Thyroid gland (tissue), 4 donors: Measurements from ENCODE around the gene MYRFL. TPM values are rescaled to one million over a fixed set of nuclear protein-coding genes. Genes with fewer than 3 reads are reported as not detected.

ENCODE experiments used
- DNase-seq, 2 donors: peaks; one replicate each; pipeline ENCODE4 v3.0.0-alpha.2; 2019
- H3K27ac ChIP-seq, 3 donors: fragments of 200-600 bp; sonication (generic); 1 replicate in 2 of 3; 2 replicates in 1 of 3; pipeline ENCODE4 v1.5.1; 2016 to 2019; ENCODE audit warnings: mild to moderate bottlenecking in 1 of 3, moderate library complexity in 1 of 3
- H3K27me3 ChIP-seq: fragments of 200-600 bp; sonication (generic); one replicate; pipeline ENCODE4 v1.5.1; 2019
- H3K36me3 ChIP-seq, 2 donors: fragments of 200-600 bp; sonication (generic); one replicate each; pipeline ENCODE4 v1.5.1; 2016 to 2019
- H3K4me1 ChIP-seq, 2 donors: fragments of 200-600 bp; sonication (generic); one replicate each; pipeline ENCODE4 v1.5.1; 2017 to 2019
- H3K4me3 ChIP-seq, 3 donors: fragments of 200-600 bp; sonication (generic); replicated peaks in 1 of 3; 1 replicate in 2 of 3; 2 replicates in 1 of 3; pipeline ENCODE4 v1.5.1; 2016; ENCODE audit warnings: mild to moderate bottlenecking in 1 of 3
- H3K9me3 ChIP-seq: fragments of 200-600 bp; sonication (generic); one replicate; pipeline ENCODE4 v1.5.1; 2017
- POLR2A ChIP-seq, 2 donors: fragments of 450-650 bp; IDR thresholded peaks; one replicate each; pipeline ENCODE4 v1.6.1; 2017; ENCODE audit warnings: antibody characterized with exemption in 2 of 2, mild to moderate bottlenecking in 2 of 2, moderate library complexity in 1 of 2
- WGBS, 2 donors: methylation state at CpG; one replicate each; pipeline ENCODE4 v1.1.5; 2017; 5-methylcytosine and 5-hydroxymethylcytosine counted together
- intact Hi-C: fragments of 100-400 bp; cut with DNase I; formaldehyde crosslinking; loops from one replicate; pipeline ENCODE4 v1.15.1; 2023
- total RNA-seq, 4 donors: library from RNA; depleted of rRNA; stranded (reverse); fragments of >200 nt; gene quantifications; one replicate each; pipeline ENCODE4 v1.2.3, GENCODE V29; 2016
- TF ChIP-seq, protein P1 (sequence below), 6 experiments: fragments of 200-600 bp in 3 of 6; fragments of 450-650 bp in 3 of 6; sonication (generic) in 3 of 6; IDR thresholded peaks; one replicate each; pipeline ENCODE4 v1.5.1; 2016 to 2019; ENCODE audit warnings: antibody characterized with exemption in 6 of 6, mild to moderate bottlenecking in 2 of 6, inconsistent platforms in 1 of 6, moderate library complexity in 1 of 6

MYRFL gene
- total RNA-seq, 4 donors from 2014 or later = 0.40 TPM; not detected in 3

DNA sequence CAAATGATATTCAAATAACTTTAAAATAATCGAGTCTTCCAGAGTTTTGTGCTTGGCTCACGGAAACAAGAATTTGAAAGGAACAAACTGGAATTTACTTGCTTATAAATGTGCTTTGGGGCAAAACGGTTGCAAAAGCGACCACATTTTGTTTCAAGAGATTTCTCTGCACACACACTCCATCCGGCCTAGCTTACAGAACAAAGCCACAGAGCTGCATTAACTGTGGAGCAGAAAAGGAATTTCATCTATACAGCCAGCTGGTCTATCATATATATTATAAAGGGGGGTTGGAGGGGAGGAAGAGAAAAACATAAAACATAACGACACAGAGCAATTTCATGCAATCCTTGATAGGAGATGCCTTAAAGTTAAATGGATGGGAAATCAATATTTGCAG, 153.0 kb downstream of the MYRFL start:
- Histone ChIP-seq H3K36me3 (no peaks in the 10 kb centered on the region), H3K27ac (no peak overlapping the region), H3K4me1 (no peaks in the 10 kb centered on the region), H3K27me3 (no peaks in the 10 kb centered on the region), H3K9me3 (no peaks in the 10 kb centered on the region), H3K4me3 (no peak overlapping the region)
- intact Hi-C loops = no loop called here
- TF ChIP-seq, protein P1, sequence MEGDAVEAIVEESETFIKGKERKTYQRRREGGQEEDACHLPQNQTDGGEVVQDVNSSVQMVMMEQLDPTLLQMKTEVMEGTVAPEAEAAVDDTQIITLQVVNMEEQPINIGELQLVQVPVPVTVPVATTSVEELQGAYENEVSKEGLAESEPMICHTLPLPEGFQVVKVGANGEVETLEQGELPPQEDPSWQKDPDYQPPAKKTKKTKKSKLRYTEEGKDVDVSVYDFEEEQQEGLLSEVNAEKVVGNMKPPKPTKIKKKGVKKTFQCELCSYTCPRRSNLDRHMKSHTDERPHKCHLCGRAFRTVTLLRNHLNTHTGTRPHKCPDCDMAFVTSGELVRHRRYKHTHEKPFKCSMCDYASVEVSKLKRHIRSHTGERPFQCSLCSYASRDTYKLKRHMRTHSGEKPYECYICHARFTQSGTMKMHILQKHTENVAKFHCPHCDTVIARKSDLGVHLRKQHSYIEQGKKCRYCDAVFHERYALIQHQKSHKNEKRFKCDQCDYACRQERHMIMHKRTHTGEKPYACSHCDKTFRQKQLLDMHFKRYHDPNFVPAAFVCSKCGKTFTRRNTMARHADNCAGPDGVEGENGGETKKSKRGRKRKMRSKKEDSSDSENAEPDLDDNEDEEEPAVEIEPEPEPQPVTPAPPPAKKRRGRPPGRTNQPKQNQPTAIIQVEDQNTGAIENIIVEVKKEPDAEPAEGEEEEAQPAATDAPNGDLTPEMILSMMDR (IDR thresholded peaks at IDR 0.05) = no peak
- TF ChIP-seq POLR2A (IDR thresholded peaks at IDR 0.05) = no peak
- 60 to 67% methylated on average over 6 of the region's 6 CpGs for WGBS, 2 donors
- no peak for DNase-seq

DNA sequence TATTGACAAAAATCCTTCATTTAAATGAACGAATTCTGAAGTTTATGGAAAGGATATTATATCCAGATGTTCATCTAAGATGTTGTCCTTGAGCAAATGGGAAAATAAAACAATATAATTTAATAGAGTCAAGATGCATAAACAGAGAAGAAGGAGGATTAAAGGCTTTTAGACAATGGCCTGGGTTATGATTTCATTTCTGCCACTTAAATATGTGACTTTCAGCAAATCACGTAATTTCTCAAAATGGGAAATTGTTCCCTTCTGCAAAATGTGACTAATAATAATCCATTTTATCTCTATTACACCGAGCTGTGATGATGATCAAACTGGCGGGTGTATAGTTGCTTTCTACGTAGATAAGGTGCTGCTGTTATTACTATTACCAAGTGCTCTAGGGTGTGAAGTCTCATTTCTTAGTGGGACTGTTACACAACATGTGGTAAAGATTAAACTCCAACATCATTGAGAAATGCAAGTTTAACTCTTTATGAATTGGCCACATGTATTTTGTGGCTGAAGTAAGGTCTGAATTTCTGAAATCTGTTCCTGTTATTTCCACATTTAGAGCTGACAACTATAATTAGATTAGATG, 157.0 kb downstream of the MYRFL start:
- H3K9me3 ChIP-seq = no peaks in the 10 kb centered on the region
- WGBS, 2 donors = 83 to 89% methylated on average over 5 of the region's 5 CpGs
- no peak for DNase-seq
- no peak overlapping the region for H3K4me3 ChIP-seq
- no peaks in the 10 kb centered on the region for H3K36me3 ChIP-seq
- no peaks in the 10 kb centered on the region for H3K27me3 ChIP-seq
- H3K27ac ChIP-seq = no peak overlapping the region
- intact Hi-C loops = no loop called here
- TF ChIP-seq, protein P1 (IDR thresholded peaks at IDR 0.05) = no peak
- TF ChIP-seq POLR2A (IDR thresholded peaks at IDR 0.05) = no peak
- H3K4me1 ChIP-seq = peaks cover under 1 to 1% of the 10 kb centered on the region in 2 donors

DNA sequence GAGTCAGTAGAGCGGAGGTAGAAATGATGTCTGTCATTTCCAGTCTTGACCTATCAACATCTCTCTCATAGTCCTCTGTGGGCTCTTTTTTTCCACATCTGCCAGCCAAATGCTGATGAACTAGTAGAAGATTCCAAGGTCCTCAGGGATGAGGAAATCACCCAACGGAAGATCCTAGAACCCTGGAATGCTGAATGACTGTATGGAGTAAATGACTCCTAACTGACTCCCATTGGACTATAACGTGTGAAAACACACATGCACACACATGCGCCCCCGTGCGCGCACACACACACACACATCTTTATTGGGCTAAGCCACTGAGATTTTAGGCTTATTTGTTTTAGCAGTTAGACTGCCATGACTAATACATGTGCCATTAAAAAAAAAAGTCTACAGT, 159.2 kb downstream of the MYRFL start:
- TF ChIP-seq, protein P1 (IDR thresholded peaks at IDR 0.05) = no peak
- TF ChIP-seq POLR2A (IDR thresholded peaks at IDR 0.05) = no peak
- DNase-seq = no peak
- H3K4me3 ChIP-seq = no peak overlapping the region
- no peaks in the 10 kb centered on the region for H3K9me3 ChIP-seq
- WGBS, 2 donors = 96 to 98% methylated on average over 7 of the region's 7 CpGs
- no peak overlapping the region for H3K27ac ChIP-seq
- no peaks in the 10 kb centered on the region for H3K36me3 ChIP-seq
- intact Hi-C loops = no loop called here
- H3K4me1 ChIP-seq = peaks cover 14 to 20% of the 10 kb centered on the region in 2 donors
- H3K27me3 ChIP-seq = no peaks in the 10 kb centered on the region

- H3K36me3 ChIP-seq = no peaks in the 10 kb centered on the region
- WGBS, 2 donors = 87 to 95% methylated on average over 4 of the region's 4 CpGs
- no peak for TF ChIP-seq POLR2A (IDR thresholded peaks at IDR 0.05)
- TF ChIP-seq, protein P1 (IDR thresholded peaks at IDR 0.05) = peak in 1 of 6 experiments; percentile 17
- H3K4me3 ChIP-seq = no peak overlapping the region
- intact Hi-C loops = no loop called here
- H3K27me3 ChIP-seq = no peaks in the 10 kb centered on the region
- H3K27ac ChIP-seq = no peak overlapping the region
- DNase-seq = no peak
- H3K4me1 ChIP-seq = peaks cover 14 to 20% of the 10 kb centered on the region in 2 donors
- H3K9me3 ChIP-seq = no peaks in the 10 kb centered on the region
Measured at GRCh38 chr12:69985656-69986055, 160.6 kb downstream of the MYRFL start.

- TF ChIP-seq, protein P1 (IDR thresholded peaks at IDR 0.05) = no peak
- no peak for TF ChIP-seq POLR2A (IDR thresholded peaks at IDR 0.05)
- Histone ChIP-seq H3K27me3 (no peaks in the 10 kb centered on the region), H3K4me3 (no peak overlapping the region), H3K27ac (no peak overlapping the region), H3K36me3 (no peaks in the 10 kb centered on the region), H3K9me3 (no peaks in the 10 kb centered on the region), H3K4me1 (peaks cover 14 to 20% of the 10 kb centered on the region in 2 donors)
- WGBS, 2 donors = 94 to 100% methylated on average over 3 of the region's 3 CpGs
- DNase-seq = no peak
- intact Hi-C loops = no loop called here
Measured at GRCh38 chr12:69986114-69986513, 161.1 kb downstream of the MYRFL start.
